Measurements from ENCODE around the gene AMPD1.

Gene AMPD1

DNA sequence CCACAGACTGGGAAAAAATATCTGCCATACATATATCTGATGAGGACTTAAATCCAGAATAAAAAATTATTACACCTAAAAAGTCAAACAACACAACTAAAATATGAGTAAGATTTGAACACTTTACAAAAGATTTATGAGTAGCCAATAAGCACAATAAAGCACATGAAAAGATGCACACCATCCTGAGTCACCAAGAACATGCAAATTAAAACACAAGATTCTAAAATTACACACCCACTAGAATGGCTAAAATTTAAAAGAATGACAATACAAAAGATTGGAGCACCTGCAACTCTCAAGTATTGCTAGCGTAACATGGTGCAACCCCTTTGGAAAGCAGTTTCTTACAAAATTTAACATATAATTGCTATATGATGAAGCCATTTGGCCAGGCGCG lies 56.4 kb downstream of the AMPD1 start:
- no peak for DNase-seq (ENCODE audit: low spot score)

DNA sequence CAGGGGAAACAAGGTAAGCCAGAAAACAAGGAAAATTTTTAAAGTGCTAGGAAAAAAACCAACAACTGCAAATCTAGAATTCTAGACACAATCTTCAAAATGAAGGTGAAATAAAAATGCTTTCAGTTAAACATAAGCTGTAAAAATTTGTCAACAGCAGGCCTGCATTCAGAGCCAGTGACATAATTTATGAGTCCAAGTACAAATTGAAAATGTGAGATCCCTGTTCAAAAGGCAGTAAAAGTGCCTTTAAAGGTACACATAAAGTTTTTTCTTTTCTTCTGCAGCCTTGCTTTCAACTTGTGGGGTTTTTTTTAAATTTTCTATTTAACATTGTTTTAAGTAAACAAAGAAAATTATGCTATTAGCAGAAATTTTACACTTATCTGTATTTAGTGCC lies 62.9 kb downstream of the AMPD1 start:
- DNase-seq (ENCODE audit: low spot score), result no peak

DNA sequence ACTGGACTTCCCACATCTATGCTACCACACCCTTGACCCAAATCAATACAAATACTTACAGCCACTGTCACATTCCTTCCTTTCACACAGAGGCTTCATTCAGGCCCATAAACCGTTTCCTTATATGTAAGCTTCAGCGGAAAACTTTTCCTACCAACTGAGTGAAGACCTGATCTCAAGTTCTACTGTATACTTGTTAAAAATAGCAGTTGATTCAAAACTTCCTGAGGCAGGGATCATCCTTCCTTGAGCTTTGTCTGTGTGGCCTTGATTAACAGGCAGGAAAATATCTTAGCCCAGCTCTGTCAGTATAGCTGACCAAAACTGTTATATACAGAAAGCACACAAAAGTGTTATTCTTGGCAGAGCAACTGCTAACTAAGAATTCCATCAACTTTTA lies 68.2 kb downstream of the AMPD1 start:
- DNase-seq (ENCODE audit: low spot score), result no peak

DNA sequence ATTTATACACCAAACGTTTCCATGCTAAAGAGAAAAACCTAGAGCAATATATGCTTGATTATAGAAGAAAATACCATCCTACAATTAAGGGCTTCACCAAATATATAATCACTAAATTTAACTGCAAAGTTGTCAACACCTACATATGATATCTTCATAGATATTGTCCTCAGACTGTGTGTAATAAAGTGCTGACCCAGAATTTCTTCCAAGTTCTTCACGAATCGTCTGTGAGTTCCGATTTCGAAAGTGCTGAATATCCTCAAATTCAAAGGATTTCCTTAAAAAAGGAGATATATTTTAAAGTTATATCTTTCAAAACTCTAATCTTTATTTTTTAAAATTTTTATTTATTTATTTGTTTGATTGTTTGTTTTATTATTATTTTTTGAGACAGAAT lies 72.0 kb downstream of the AMPD1 start:
- DNase-seq (ENCODE audit: low spot score), result no peak

Measured in left forelimb (tissue), 1 donor.